ENCODE results near the gene CCDC196.
"Not testable (repeated sequence)": the region's sequence is repeated elsewhere in the genome, so short reads cannot be mapped to it uniquely, and the experiment has no call there.

The CCDC196 gene

GRCh38 chr14:66543996-66544395, 57.8 kb downstream of the CCDC196 start:
- no peak for TF ChIP-seq CTCF (IDR thresholded peaks at IDR 0.05; ENCODE audit: low read depth, low read length, missing control alignments)
- no peak for DNase-seq (ENCODE audit: extremely low read depth, low read depth)

DNA sequence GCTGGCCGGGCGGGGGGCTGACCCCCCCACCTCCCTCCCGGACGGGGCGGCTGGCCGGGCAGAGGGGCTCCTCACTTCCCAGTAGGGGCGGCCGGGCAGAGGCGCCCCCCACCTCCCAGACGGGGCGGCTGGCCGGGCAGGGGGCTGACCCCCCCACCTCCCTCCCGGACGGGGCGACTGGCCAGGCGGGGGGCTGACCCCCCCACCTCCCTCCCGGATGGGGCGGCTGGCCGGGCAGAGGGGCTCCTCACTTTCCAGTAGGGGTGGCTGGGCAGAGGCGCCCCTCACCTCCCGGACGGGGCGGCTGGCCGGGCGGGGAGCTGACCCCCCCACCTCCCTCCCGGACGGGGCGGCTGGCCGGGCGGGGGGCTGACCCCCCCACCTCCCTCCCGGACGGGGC, 59.0 kb downstream of the CCDC196 start:
- not testable (repeated sequence) for H3K4me3 ChIP-seq (replicated peaks; ENCODE audit: low read depth, low read length); DNase-seq (ENCODE audit: extremely low read depth, low read depth)

More at GRCh38 chr14:66543996-66544395, 57.8 kb downstream of the CCDC196 start:
- no peak overlapping the region for H3K4me3 ChIP-seq (replicated peaks; ENCODE audit: low read depth, low read length)

- H3K4me3 ChIP-seq (replicated peaks; ENCODE audit: low read depth, low read length); DNase-seq (ENCODE audit: extremely low read depth, low read depth): not testable (repeated sequence)
These were observed 59.6 kb downstream of the CCDC196 start for GRCh38 chr14:66545751-66546150.

Measured in HFF-Myc (cell line).